AG04449 (cell line): Measurements from ENCODE around the gene ZC3H7B.

ENCODE experiments used
- CTCF ChIA-PET: fragments of 350-600 bp; formaldehyde crosslinking; extraction: SDS; loops from one replicate; lab custom pipeline; 2021; ENCODE audit warnings: antibody characterized with exemption; lab: Yijun Ruan, JAX
- POLR2A ChIA-PET: fragments of 400-600, 350-600 bp; formaldehyde crosslinking; extraction: SDS; loops from one replicate; lab custom pipeline; 2020; ENCODE audit warnings: antibody characterized with exemption, inconsistent platforms; lab: Yijun Ruan, JAX
- DNase-seq: peaks from one replicate; pipeline ENCODE4 v3.0.0-alpha.2; 2010; ENCODE audit warnings: low read depth, low spot score
- H3K4me3 ChIP-seq: 2 replicates; pipeline ENCODE4 v1.5.1; 2011; ENCODE audit warnings: low read depth, mild to moderate bottlenecking, control low read depth, low read length
- TF ChIP-seq, protein P1 (sequence below): IDR thresholded peaks from one replicate; pipeline ENCODE4 v1.5.1; 2011; ENCODE audit warnings: mild to moderate bottlenecking, moderate library complexity, low read length, control low read depth, inconsistent platforms; ENCODE audit not compliant: insufficient read depth; ENCODE audit errors: missing control alignments

ZC3H7B gene

DNA sequence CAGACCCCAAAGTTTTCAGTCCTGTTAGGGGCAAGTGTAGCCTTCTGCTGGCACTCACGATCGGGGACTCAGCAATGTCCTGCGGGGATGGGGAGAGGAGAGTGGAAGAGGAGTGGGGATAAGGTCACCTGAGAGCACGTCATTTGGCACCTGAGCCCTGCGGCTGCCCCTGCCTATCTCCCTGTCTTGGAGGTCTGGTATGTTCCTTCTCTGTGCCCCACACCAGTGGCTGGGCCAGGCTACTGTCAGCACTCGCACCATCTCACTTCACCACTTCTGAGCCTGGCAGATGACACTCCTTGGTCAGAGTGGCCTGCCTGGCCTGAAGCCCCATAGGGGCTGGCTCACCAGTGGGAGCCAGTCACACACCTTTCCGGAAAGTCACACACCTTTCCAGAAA, 40.5 kb upstream of the ZC3H7B start:
- no peak for DNase-seq
- ChIA-PET CTCF (interaction anchor here (1.2 kb wide), 1 partner anchor 23 kb away, joined by 3 read pairs; no protein-coding TSS in a partner anchor), POLR2A (interaction anchor here (0.6 kb wide), 1 partner anchor 29 kb away, joined by 4 read pairs; no protein-coding TSS in a partner anchor)
- TF ChIP-seq, protein P1, sequence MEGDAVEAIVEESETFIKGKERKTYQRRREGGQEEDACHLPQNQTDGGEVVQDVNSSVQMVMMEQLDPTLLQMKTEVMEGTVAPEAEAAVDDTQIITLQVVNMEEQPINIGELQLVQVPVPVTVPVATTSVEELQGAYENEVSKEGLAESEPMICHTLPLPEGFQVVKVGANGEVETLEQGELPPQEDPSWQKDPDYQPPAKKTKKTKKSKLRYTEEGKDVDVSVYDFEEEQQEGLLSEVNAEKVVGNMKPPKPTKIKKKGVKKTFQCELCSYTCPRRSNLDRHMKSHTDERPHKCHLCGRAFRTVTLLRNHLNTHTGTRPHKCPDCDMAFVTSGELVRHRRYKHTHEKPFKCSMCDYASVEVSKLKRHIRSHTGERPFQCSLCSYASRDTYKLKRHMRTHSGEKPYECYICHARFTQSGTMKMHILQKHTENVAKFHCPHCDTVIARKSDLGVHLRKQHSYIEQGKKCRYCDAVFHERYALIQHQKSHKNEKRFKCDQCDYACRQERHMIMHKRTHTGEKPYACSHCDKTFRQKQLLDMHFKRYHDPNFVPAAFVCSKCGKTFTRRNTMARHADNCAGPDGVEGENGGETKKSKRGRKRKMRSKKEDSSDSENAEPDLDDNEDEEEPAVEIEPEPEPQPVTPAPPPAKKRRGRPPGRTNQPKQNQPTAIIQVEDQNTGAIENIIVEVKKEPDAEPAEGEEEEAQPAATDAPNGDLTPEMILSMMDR, result no peak
- H3K4me3 ChIP-seq, result no peak overlapping the region

DNA sequence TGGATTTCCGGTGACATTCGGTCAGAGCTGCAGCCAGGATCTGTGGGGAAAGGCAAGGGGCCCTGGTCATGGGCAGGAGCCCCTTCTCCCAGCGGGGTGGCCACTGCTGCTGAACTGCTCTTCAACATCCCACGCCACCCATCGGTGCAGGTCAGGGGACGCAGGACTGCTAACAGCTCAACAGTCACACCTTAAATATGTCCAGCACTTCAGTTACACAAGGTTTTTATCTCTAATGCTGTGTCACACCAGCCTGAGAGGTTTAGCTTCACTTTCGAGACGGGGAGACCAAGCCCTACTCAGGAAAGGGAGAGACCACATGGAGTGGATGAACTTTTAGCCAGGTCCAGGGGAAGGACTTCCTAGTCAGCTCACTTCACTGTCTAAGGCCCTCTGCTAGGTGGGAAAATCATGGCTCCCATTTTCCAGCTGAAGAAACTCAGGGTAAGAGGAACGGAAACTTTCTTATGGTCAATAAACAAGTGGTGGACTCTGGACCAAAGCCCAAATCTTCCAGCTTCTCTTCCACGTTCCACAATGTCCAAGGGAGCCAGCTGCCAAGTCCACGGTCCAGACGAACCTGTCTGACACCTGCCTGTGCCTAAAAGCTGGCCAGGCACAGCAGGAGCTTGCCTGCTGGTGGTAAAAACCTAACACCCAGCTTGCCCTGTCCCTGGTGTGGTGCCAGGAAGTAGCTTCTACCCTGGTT, 39.6 kb upstream of the ZC3H7B start:
- DNase-seq, result no peak
- ChIA-PET POLR2A (interaction anchor here (0.7 kb wide), 1 partner anchor 123 kb away, joined by 3 read pairs; no protein-coding TSS in a partner anchor), CTCF (interaction anchor here (1.2 kb wide), 1 partner anchor 24 kb away, joined by 3 read pairs; no protein-coding TSS in a partner anchor)
- TF ChIP-seq, protein P1, result no peak
- no peak overlapping the region for H3K4me3 ChIP-seq

- no peak for DNase-seq
- ChIA-PET POLR2A (no interaction called here), CTCF (no interaction called here)
- TF ChIP-seq, protein P1, result no peak
- H3K4me3 ChIP-seq, result no peak overlapping the region
These were observed 39.0 kb upstream of the ZC3H7B start for GRCh38 chr22:41262250-41262765.

DNA sequence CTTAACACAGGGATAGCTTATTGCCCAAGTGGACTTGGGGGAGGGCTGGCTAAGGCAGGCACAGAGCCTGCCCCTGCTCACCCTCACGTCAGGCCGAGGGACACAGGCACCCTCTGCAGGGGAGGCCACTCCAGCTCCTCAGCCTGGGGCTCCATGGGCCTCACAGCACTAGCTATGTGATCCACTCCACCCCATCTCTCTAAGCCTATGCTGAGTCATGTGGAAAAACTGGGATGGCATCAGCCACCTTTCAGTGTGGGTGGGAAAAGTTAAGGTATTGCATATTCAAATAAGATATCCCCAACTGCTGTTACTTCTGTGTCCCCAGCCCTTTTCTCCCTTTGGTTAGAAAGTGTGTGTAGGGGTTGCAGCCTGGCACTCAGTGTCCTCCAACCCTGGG, 37.6 kb upstream of the ZC3H7B start:
- POLR2A ChIA-PET, result no interaction called here

DNA sequence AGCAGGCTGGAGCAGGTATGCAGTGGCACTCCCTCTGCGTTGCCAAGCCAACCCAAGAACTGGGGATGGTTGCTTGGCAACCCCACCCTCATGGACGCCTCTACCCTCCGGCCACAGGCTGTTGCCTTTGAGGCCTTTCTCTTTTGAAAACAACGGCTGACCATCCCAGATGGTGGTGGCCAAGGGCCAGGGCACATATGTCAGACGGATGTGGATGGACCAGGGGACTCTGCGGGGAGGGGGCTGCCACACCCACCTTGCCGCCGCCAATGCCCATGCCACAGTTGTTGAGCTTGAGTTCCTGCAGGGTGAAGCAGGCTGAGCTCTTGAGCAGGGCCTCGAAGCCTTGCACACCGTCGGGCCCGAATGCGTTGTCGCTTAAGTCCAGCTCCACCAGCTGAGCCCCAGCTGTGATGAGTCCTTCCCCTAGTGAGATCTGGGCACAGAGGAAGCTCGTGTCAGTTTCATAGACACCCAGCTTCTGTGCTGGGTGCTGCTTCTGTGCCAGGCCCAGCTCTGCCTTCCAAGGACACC, 36.9 kb upstream of the ZC3H7B start:
- H3K4me3 ChIP-seq, result no peak overlapping the region
- ChIA-PET CTCF (interaction anchor here (0.9 to 1.8 kb wide), 4 partner anchors 10 to 342 kb away, joined by 3 to 5 read pairs (median 4); partner anchors contain the start of gene ZC3H7B), POLR2A (no interaction called here)
- DNase-seq, result no peak
- TF ChIP-seq, protein P1, result no peak

More for the DNA sequence above, 37.6 kb upstream of the ZC3H7B start:
- H3K4me3 ChIP-seq, result no peak overlapping the region
- DNase-seq, result no peak
- TF ChIP-seq, protein P1, result no peak
- CTCF ChIA-PET, result interaction anchor here (0.9 kb wide), 1 partner anchor 17 kb away, joined by 3 read pairs; no protein-coding TSS in a partner anchor

DNA sequence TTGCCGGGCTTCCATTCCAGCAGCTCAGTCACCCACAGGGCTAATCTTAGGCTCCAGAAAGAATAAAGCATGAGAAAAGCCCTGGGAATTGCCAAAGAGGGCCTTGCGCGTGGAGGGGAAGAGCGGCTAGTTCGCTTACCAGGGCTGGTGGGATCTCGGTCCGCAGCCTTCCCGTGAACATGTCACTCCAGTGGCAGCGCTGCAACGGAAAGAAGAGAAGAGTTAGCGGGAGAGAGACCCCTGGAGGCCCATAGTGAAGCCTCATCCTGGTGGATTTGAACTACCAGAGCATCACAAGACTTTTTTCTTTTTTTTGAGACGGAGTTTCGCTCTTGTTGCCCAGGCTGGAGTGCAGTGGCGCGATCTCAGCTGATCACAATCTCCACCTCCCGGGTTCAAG, 33.4 kb upstream of the ZC3H7B start:
- no peak for DNase-seq
- TF ChIP-seq, protein P1, result no peak
- H3K4me3 ChIP-seq, result no peak overlapping the region
- CTCF ChIA-PET, result no interaction called here
- POLR2A ChIA-PET, result no interaction called here
